HG02642 (cell line): Measurements from ENCODE around the gene FNDC3B.

Source experiments
- ATAC-seq: cut with Tn5 transposase; IDR thresholded peaks from one replicate; pipeline ENCODE4 v1.9.1; 2021; ENCODE audit warnings: mild to moderate bottlenecking; ENCODE audit not compliant: unreplicated experiment, poor library complexity

FNDC3B gene

DNA sequence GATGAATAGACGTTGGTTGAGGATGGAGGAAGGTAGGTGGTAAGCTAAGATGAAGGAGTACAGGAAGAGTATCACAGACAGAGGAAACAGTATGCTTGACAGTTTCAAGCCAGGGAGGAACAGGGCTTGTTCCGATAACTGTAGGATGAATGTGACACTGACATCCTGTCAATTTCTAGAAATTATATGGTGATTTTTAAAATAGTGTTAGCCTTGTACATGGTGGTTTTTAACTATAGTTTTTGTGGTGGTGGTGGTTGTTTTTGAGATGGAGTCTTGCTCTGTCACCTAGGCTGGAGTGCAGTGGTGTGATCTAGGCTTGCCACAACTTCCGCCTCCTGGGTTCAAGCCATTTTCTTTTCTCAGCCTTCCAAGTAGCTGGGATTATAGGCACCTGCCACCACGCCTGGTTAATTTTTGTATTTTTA, 92.8 kb downstream of the FNDC3B start:
- ATAC-seq: peak; percentile 50

DNA sequence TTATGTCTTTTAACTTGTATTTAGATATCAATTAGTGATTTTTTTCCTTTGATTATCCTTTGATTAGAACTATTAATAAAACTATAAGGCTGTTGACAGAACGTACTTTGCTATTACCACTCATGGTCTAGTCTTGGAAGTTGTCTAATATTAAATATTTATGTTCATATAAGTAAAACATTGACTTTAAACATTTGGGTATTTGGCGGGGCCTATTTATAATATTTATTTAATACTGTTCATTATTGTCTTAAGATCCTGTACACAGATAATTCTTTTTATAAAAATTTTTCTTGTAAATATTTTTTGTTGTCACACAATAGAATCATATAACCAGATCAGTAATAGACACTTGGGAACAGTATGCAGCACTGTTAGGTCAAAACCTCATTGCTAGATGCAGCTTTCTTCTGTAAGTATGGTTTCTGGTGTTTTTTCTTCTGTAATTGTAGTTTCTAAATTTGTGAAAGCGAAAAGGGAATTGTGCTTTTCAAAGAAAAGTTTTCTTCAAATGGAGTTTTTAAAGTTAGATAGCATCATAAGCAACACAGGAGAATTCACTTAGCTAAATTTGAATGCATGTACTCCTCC, 93.4 kb downstream of the FNDC3B start:
- ATAC-seq: no peak

DNA sequence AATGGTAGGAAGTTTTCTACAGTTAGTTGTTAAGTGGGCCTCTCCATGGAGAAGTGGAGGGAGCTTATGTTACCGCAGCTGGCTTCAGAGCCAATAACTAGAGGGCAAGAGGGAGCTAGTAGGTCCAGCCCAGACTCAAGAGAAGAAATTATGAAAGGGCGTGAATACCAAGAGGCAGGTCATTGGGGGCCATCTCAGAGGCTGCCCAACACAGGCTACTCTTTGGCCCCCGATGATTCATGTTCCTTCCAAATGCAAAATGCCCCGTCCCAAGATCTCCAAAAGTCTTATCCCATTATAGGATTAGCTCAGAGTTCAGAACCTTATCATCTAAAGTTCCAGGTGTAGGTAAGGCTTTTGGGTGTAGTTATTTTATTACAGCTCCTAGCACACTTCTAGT, 94.5 kb downstream of the FNDC3B start:
- no peak for ATAC-seq

DNA sequence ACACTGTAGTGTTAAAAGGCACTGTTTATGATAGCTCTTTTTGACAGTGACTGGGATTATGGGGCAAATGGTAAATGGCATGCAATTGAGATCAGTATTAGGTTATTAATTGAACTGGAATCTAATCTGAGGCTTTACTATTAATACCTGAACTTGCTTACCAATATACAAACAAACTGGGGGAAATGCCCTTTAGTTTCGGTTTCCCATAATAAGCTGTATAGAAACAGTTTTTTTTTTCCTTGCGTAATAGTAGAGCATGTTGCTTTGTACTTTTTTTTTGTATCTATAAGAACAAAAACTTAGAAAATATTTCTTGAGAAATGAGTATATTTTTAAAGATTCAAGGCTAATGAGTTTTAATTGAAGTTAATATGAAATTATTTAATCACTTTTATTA, 95.0 kb downstream of the FNDC3B start:
- ATAC-seq: peak; percentile 38

DNA sequence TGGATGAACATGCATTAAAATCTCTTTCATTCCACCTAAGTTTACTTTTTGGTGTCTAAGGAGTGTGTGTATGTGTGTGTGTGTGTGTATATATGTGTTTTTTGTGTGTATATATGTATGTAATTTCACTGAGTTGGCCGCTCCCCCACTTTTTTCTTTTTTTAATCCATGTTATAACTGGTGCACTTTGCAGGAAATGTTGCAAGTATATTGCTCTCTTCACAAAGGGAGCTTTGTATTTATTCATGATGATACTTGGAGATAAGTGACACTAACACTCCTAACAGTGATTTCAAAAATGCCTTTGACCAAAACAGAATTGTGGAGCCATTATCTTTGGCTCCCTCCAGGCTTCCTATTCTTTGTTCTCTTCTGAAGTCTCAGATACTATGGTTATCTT, 95.8 kb downstream of the FNDC3B start:
- no peak for ATAC-seq

DNA sequence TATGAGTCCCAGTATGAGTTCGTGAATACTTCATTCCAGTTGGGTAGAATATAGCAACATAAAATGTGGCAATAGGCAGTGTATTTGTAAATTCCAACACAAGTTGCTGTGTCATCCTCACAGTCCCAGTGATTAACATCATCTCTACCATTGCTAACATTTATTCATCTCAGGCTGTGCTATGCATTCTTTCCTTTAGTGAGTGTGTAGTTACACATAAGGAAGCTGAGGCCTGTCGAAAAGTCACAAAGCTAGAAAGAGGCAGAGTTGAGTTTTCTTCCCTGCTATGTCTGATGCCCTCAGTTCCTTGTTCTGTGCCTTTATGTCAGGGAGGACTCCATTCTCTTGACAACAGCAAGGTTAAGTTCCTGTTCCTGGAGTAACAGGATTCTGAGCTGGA, 96.4 kb downstream of the FNDC3B start:
- no peak for ATAC-seq

DNA sequence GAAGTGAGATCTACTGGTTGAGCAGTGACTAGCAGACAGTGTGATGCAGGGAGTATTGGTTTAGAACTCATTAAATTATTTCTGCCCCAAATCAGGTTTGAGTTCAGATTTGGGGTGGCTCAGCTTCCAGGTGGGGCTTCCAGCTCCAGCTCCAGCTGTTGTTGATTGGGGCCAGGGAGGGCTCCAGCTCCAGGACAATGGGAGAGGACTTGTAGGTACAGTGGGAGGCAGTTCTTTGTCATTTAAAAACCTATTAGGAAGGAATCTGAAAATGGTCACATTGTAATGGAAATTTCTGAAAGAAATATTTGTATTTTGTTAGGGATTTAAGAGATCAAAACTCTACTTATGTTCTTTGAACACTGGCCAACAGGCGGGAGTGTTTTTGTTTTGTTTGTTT, 97.0 kb downstream of the FNDC3B start:
- no peak for ATAC-seq

DNA sequence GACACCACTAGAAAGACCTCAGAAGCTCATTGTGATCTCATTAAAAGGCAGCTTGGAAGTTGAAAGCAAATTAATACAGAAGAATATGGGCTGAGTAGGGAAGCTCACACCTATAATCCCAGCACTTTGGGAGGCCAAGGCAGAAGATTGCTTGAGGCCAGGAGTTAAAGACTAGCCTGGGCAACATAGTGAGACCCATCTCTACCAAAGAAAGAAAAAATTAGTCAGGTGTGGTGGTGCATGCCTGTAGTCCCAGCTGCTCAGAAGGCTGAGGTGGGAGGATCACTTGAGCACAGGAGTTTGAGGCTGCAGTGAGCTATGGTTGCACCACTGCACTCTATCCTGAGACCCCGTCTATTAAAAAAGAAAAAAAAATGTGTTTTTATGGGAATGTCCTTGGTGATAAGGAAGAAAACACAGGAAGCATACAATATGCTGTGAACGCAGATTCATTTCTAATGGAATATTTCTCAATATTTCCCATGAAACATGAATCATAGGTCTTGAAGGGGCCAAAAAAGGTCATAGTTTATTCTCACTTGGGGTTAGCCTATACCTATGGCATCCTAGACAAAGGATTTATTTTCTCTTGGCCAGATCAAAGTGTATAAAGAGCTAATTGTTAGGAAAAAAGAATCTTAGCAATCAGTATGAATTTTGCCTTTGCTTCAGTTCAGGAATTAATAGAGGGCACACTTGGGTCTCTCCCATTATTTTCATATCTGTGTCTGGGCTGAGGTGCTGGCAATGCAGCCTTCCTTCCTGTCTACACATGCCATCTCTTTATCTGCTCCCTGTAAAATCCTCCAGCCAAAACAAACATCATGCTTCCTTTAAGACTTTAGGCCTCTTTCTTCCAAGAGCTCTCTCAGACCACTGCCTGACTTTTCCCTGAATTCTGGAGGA, 98.2 kb downstream of the FNDC3B start:
- ATAC-seq: no peak

DNA sequence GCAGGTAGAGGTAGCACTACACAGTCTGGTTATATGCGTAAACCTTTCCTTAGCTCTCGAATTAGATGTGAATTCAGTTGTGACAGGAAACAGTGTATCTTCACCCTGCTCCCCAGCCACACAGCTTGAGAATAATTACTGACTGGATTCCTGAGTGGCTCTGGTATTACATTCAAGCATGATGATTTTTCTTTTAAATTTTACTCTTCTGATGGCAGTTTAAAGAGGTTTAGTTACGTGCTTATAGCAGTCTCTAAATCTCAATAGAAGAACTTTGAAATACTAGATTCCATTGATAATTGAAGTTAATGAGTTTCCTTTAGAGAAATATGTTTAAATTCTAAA, 98.8 kb downstream of the FNDC3B start:
- ATAC-seq: no peak

DNA sequence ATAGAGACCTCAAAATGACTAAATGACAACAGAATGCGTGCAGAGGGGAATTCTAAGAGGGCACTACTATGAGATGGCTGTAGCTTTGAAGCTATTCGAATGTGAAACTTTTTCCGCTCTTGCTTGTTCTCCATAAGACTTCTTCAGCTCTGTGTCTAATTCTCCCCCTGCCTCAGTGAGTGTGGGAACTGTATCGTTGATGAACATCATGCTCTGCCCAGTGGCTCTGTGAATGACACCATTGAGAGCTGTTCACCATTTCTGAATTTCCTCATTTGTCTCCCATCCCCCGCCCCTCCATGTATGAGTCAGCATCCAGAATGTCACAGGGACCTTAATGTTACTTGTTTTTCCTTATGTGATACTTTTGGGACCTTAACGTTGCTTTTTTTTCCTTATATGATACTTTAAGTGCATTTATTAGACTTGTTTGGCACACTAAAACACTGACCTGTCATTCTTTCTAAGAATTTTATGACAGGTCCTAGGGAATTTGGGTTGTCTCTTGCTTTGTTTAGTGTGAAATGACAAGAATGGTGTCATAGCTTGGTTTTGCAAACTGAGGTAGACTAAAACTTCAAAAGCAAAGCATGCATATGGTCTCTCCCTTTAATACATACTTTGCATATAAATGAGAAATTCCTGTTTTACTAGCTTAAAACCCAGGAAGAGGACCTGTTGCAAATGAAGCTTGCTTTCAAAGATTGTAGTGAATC, 99.6 kb downstream of the FNDC3B start:
- peak; percentile 46 for ATAC-seq

DNA sequence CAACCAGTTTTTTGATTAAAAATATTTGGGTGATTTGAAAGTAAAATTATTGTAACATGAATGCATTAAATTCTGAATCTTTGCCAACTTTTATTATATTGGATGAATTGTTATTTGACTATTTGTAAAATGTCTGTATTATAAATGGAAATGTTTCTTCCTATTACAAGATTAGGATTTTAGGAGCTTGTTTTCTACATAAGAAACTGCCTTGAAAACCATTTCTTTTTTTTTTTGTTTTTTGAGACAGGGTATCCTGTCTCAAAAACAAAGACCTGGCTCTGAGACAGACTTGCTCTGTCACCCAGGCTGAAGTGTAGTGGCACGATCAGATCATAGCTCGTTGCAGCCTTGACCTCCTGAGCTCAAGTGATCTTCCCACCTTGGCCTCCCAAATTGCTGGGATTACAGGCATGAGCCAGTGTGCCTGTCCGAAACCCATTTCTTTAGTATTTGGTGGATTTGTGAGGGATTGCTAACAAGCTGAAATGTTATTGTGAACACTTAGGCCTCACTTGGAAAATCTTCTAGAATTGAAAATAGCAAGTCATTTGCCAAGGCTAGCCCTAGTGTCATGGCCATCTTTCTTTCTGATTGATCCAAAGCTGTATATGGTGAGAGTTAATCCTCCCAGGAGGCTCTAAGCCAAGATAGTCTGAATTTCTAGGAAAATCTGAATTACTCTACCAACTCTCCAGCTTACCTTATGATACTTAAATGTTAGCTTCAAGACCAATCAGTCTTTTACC, 100.3 kb downstream of the FNDC3B start:
- no peak for ATAC-seq

DNA sequence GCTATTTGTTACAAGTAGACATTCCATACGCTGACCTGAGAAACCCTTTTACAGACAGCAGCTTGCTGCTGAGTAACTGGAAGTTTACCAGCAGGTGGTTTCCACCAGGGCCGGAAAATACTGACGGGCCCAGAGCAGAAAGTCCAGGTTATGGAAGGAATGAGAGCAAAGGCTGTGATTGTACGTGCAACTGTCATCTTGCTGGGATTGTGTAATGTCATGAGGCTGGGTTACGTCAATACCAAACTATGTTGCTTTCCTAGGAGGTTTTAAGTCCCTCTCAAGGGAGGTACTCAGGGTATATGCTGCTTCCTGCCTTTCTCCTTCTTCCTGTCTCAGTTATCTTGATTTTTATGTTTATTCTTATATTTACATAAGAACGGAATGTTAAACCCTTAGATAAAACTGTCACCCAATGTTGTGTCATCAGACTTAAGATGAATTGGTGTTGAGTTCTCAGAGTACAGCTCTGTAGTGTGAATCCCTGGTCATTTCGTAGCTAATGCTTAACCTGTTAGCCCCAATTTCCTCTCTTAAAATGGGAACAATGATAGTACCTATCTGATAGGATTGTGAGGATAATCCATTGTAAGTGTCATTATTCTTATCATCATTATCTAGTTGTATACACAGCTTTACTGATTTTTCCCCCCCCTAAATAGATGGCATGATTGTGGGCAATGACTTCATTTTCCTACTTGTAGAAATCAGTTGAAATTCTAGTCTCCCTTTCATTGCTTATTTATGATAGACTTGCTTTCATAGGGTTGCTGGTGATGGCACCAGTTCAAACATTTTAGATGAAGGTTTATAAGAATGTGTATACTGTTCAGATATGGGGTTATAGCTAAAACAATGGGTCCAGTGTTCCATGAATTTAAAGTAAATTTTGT, 101.4 kb downstream of the FNDC3B start:
- no peak for ATAC-seq

DNA sequence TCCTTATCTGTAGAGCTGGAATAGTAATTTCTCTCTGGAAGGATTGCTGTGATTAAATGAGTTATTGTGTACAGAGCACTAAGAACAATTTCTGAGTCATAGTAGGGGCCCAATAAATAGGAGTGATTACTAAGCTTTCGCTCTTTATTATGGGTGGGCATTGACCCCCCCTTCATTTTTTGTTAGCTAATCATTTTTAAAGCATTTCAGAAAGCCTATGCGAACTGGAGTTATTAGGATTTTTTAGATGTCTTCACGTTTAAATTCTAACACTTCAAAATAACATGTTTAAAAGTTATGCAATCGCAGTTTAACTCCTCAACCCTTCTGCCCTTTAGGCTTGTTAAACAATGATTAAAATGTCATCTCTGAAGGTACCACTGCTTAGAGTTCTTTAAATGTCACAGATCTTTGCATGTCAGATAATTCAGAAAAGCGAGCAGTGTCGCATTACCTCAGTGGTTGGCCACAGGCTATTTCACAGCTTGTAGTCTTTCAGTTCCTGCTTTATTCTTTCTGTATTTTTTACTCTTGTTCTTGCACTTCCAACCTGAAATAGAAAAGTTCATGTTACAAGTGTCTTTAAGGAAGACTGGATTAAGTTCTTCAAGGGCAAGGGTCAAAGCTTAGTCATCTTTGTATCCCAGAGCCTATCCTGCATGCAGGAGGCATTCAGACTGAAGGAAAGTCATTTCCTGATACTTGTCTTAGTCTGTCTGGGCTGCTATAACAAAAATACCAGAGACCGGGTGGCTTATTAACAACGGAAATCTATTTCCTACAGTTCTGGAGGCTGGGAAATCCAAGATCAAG, 102.9 kb downstream of the FNDC3B start:
- peak; percentile 73 for ATAC-seq

DNA sequence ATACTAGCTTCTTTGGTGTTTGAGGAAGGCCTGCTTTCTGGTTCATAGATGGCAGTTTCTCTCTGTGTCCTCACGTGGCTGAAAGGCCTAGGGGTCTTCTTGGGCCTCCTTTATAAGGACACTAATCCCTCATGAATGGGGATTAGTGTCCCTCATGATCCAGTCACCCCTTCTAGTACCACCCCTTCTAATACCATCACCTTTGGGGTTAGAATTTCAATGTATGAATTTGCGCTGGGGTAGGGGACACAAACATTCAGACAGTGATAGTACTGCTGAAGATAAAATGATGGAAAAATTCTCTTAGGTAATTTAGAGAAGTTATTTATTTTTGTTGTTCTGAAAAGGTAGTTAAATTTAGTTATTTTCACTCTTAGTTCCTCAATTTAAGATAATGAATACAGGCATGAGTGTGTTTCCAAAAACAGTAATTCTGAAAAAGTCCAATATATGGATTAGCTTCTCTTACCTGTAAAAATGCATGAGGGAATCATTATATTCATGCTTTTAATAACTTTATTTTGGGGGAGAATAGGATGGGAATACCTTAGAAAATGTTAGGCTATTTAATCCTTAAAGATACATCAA, 103.6 kb downstream of the FNDC3B start:
- ATAC-seq: no peak

DNA sequence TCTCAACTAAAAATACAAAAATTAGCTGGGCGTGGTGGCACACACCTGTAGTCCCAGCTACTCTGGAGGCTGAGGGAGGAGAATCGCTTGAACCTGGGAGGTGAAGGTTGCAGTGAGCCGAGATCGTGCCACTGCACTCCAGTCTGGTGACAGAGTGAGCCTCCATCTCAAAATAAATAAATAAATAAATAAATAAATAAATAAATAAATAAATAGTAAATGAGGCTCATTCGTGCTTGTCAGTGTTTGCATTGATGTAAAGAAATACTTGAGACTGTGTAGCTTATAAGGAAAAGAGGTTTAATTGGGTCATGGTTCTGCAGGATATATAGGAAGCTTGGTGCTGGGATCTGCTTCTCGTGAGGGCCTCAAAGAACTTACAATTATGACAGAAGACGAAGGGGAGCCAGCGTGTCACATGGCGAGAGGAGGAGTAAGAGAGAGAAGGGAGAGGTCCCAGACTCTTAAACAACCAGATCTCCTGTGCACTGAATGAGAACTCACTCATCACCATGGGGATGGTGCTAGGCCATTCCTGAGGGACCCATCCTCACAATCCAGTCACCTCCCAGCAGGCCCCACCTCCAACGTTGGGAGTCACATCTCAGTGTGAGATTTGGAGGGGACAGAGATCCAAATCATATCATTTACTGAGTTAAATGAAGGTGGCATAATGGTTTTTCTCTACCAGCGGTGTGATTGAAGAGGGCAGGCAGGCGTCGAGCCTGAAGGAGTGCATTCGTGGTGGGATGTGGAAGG, 104.5 kb downstream of the FNDC3B start:
- ATAC-seq: no peak

DNA sequence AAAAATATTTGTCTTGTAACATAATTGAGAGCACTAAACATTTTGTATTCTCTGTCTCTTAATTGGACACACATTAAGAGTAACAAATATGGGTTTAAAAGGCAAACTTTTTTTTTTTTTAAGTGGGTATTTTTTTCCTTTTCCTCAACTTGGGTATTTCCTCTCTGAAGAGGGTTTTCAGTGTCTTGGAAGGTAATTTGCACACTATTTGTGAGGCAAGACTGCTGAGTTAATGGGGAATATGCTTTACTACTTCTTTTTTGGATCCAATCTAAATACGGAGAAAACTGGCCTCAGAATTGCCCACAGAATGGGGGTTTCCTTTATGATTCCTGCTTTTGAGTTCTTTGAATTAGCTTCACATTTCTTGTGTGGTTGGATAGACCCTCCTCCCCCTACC, 105.2 kb downstream of the FNDC3B start:
- ATAC-seq: no peak

DNA sequence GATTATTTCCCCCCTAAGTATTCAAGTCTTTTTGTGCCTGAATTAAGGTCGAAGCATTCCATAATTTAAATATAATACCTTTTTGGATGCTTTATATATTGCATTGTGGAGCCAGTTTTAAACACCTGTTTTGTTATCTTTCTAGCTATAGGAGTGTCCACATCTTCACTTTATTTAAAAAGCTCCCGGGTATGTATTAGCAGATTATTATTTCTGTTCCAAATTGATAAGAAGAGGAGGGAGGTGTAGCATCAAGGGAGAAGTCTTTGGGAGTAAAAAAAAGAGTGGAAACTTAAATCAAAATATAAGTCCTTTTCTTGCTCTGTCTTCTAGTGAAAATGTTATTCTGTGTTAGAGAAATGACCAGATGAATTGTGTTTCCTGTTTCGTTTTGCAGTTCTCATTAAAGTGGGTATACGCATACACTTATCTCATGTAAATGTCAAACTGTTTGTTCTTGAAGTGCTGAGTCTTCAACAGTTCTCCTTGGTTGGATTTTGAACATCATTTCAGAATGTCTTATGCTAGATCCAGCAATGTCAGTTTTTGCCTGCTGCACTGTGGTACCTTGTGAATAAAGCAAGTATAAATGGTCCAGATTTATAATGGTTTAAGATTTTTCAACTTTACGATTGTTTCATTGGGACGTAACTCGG, 105.8 kb downstream of the FNDC3B start:
- peak; percentile 43 for ATAC-seq
